A549 treated with Hydrocortisone at 1 μM for 4 hours (cell line): Measurements from ENCODE around the gene ITGB1. TPM values are rescaled to one million over a fixed set of nuclear protein-coding genes. Genes with fewer than 3 reads are reported as not detected.

Experiments used
- total RNA-seq: library from RNA; stranded (reverse); fragments of 200-300 nt; extraction: Qiagen RNA extraction; gene quantifications from 5 replicates; pipeline ENCODE4 v1.2.3, GENCODE V29; 2022

ITGB1 gene
- total RNA-seq, result 706 to 1,312 TPM (median 926 TPM) in 5 replicates

DNA sequence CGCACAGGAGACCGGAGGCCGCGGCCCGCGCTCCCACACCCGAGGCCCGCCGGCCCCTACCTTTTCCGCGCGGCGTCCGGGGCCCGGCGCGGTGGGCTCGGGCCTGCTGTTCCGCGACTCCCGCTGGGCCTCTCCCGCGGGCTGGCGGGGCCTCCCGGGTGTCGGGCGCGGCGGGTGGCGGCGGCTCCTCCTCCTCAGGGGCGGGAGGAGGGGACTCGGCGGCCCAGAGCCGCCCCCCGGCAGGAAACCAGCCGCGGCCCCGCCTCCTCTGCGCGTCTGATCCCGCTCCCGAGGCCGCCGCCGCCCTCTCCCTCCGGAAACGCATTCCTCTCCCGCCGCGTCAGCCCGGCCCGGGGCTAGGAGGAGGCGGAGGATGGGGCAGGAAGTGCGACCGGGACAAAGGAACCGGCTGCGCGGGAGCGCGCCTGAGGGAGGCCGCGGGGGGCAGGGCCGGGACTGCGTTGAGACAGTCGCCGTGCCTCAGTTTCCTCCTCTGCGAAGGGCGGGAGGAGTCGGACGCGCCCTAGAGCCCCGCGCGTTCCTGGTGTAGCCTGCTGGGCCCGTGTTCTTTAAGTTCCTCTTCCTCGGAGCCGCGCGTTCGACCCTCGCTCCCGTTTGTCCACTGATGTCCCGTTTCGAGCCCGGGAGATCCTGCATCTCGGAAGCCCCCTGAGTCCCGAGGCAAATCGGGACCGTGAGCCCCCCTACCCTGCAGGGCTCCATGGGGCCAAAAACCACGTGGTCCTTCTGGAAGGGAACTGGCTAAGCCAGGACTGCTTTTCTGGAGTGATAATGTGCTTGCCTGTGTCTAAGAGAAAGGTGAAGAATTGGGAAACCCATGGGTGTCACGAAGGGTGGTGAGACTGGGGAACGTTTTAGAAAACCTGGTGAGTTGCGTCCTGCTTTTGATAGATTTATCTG lies at the start of gene ITGB1:
TSS of gene ITGB1 (minus strand) at position 146 of the 921 bp plus-strand sequence. CDS start 22,672 bp downstream, outside the sequence.

